ENCODE data around the gene ANKDD1B.

The ANKDD1B gene

GRCh38 chr5:75706016-75706415 is 94.8 kb downstream of the ANKDD1B start:
- DNase-seq (ENCODE audit: low spot score), result no peak

GRCh38 chr5:75706775-75707174 is 95.5 kb downstream of the ANKDD1B start:
- no peak for DNase-seq (ENCODE audit: low spot score)

GRCh38 chr5:75707911-75708509 is 96.8 kb downstream of the ANKDD1B start:
- no peak for DNase-seq (ENCODE audit: low spot score)

GRCh38 chr5:75710637-75711036 is 99.4 kb downstream of the ANKDD1B start:
- no peak for DNase-seq (ENCODE audit: low spot score)

GRCh38 chr5:75711151-75711550 is 99.9 kb downstream of the ANKDD1B start:
- no peak for DNase-seq (ENCODE audit: low spot score)

- DNase-seq (ENCODE audit: low spot score), result no peak
Observed at GRCh38 chr5:75712091-75712490, 100.8 kb downstream of the ANKDD1B start.

GRCh38 chr5:75716715-75717081 is 105.4 kb downstream of the ANKDD1B start:
- no peak for DNase-seq (ENCODE audit: low spot score)

GRCh38 chr5:75717082-75717922 is 106.0 kb downstream of the ANKDD1B start, which contains the start of gene POC5:
TSS of gene POC5 (minus strand) at chr5:75717437. CDS start at chr5:75712937, 4,500 bp downstream.
- peak; percentile 98 for DNase-seq (ENCODE audit: low spot score)

GRCh38 chr5:75720882-75721281 is 109.6 kb downstream of the ANKDD1B start:
- DNase-seq (ENCODE audit: low spot score), result no peak

Small RNA genes within 50 kb of the gene (small RNA-seq; reads per million reads assigned to genes)
- gene RNU6-680P, result 0 reads per million in 2 experiments
